ENCODE data around the gene NLRP3. TPM values are rescaled to one million over a fixed set of nuclear protein-coding genes. Genes with fewer than 3 reads are reported as not detected.
"Not testable (repeated sequence)": the region's sequence is repeated elsewhere in the genome, so short reads cannot be mapped to it uniquely, and the experiment has no call there.

Gene NLRP3
- under 1 TPM; 0.29 to 0.56 (median 0.47) TPM for total RNA-seq

GRCh38 chr1:247415423-247416361 is at the start of gene NLRP3:
NLRP3 (plus strand) TSS chr1:247416173; CDS start chr1:247418801, 2,628 bp downstream.
- Histone ChIP-seq H3K4me1 (no peaks in the 10 kb centered on the region), H3K27me3 (no peaks in the 10 kb centered on the region), H3K9me3 (no peaks in the 10 kb centered on the region), H3K27ac (no peak within 1 kb of the TSS), H3K36me3 (no peaks in the 10 kb centered on the region), H3K4me3 (peak within 1 kb of the TSS in 1 of 4 donors; percentile 26)
- TF ChIP-seq CTCF (IDR thresholded peaks at IDR 0.05 in 4 of 5, conservative IDR thresholded peaks at IDR 0.05 in 1 of 5) = no peak
- TF ChIP-seq POLR2A (IDR thresholded peaks at IDR 0.05) = no peak
- in situ Hi-C loops (cut with MboI; ENCODE audit: low sequenced_read_pairs in 4 of 4) (no loop called here), intact Hi-C loops (cut with DNase I; ENCODE audit: low total_unique reads) (no loop called here)
- DNase-seq (peak in 1 of 2 donors; percentile 17), ATAC-seq (no peak)

GRCh38 chr1:247366345-247366744 is 49.6 kb upstream of the NLRP3 start:
- H3K9me3 ChIP-seq; H3K36me3 ChIP-seq; H3K27ac ChIP-seq; in situ Hi-C loops (cut with MboI; ENCODE audit: low sequenced_read_pairs in 4 of 4); H3K27me3 ChIP-seq; ATAC-seq; intact Hi-C loops (cut with DNase I; ENCODE audit: low total_unique reads); H3K4me3 ChIP-seq; DNase-seq; H3K4me1 ChIP-seq: not testable (repeated sequence)

GRCh38 chr1:247366926-247367645 is 48.9 kb upstream of the NLRP3 start:
- Histone ChIP-seq H3K9me3 (no peaks in the 10 kb centered on the region), H3K36me3 (no peaks in the 10 kb centered on the region), H3K4me3 (no peak overlapping the region), H3K4me1 (no peaks in the 10 kb centered on the region), H3K27ac (no peak overlapping the region), H3K27me3 (no peaks in the 10 kb centered on the region)
- no peak for TF ChIP-seq POLR2A (IDR thresholded peaks at IDR 0.05)
- no peak for TF ChIP-seq CTCF (IDR thresholded peaks at IDR 0.05 in 4 of 5, conservative IDR thresholded peaks at IDR 0.05 in 1 of 5)
- in situ Hi-C loops (cut with MboI; ENCODE audit: low sequenced_read_pairs in 4 of 4) (no loop called here), intact Hi-C loops (cut with DNase I; ENCODE audit: low total_unique reads) (no loop called here)
- ATAC-seq = no peak
- no peak for DNase-seq

GRCh38 chr1:247367786-247368422 is 48.1 kb upstream of the NLRP3 start:
- no peaks in the 10 kb centered on the region for H3K4me1 ChIP-seq
- ATAC-seq (no peak), DNase-seq (no peak)
- H3K9me3 ChIP-seq = no peaks in the 10 kb centered on the region
- TF ChIP-seq CTCF (IDR thresholded peaks at IDR 0.05 in 4 of 5, conservative IDR thresholded peaks at IDR 0.05 in 1 of 5) (no peak), POLR2A (IDR thresholded peaks at IDR 0.05) (no peak)
- H3K36me3 ChIP-seq = no peaks in the 10 kb centered on the region
- H3K27ac ChIP-seq = no peak overlapping the region
- no peak overlapping the region for H3K4me3 ChIP-seq
- H3K27me3 ChIP-seq = no peaks in the 10 kb centered on the region
- in situ Hi-C loops (cut with MboI; ENCODE audit: low sequenced_read_pairs in 4 of 4) (no loop called here), intact Hi-C loops (cut with DNase I; ENCODE audit: low total_unique reads) (no loop called here)
